COLO668 (cell line): ENCODE results near the gene FGF6.
"Not testable (repeated sequence)": the region's sequence is repeated elsewhere in the genome, so short reads cannot be mapped to it uniquely, and the experiment has no call there.

ENCODE experiments used
- DNase-seq: peaks from one replicate; lab custom pipeline; 2025; ENCODE audit not compliant: unreplicated experiment; lab: John Stamatoyannopoulos, UW

The FGF6 gene

DNA sequence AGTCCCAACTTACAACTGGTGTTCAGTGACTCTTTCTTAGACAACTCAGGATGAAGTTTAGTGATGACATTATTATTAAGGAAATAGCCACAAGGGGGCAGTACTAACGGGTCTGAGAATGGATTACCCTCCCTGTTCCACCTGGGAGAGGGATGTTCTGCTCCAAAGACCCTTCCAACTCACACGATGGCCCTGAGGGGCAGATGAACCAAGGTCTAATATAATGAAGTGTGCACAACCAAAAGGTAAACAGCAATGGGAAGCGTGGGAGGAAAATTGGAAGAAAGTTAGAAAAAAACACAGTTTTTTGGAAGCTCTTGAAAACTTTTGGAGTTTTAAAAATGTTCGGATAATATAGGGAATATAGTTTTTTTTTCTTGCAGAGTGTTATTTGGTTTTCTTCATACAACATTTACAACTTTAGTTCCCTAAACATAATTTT lies 24.0 kb downstream of the FGF6 start:
- no peak for DNase-seq

DNA sequence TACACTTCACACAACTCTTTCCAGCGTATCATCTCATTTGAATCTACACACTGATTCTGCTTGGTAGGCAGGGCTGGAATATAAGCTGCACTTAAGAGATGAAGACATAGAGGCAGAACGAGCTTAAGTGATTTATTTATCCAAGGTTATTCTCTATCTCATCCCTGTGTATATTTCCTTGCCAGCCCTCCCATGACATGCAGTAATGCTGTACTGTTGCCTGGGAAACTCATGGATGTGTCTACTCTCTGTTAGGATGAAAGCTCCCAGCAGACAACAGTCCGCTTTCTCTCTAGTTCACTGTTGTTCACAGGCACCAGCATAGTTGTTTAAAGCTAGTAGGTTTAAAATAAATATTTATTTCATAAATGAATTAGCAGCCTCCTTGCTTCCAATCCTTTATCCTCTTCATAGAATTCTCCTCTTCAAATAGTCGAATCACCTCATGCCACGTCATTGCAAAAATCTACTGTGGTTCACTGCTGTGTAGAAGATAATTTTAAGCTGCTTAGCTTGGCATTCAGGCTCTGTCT lies 25.4 kb downstream of the FGF6 start:
- DNase-seq: no peak

DNA sequence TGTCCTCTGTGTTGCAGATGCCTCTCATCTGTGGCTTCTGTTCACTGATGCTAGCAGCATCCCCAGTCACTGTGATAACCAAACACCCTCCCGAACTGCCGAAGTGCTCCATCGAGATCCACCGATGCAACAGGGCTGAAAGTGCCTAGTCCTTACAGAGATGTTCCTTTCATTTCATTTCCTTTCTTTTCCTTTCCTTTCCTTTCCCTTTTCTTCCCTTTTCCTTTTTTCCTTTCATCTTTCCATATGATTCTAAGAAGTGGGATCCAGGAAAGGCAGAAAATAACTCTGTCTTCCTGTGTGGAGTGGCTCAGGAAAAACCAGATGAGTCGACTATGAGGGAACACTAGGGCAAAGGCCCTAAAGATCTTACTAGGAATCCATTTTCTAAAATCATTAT lies 26.7 kb downstream of the FGF6 start:
- no peak for DNase-seq

DNA sequence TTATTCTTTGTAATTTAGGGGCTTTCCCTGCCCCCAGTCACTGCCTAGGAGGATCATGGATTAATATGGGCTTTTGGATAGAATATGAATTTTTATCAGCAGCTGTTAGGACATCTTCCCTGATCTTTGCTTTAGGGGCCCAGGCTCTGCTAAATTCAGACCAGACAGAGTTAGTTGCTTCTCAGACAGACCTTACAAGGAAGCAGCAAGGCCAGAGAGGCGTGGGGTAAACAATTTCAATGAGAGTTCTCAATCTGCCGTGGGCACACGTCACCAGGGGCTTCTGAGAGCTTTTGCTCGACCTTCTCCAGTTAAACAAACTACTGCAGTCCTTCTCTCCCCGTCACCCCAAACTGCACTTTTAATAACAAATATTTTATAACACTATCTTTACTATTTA lies 27.7 kb downstream of the FGF6 start:
- DNase-seq: no peak

DNA sequence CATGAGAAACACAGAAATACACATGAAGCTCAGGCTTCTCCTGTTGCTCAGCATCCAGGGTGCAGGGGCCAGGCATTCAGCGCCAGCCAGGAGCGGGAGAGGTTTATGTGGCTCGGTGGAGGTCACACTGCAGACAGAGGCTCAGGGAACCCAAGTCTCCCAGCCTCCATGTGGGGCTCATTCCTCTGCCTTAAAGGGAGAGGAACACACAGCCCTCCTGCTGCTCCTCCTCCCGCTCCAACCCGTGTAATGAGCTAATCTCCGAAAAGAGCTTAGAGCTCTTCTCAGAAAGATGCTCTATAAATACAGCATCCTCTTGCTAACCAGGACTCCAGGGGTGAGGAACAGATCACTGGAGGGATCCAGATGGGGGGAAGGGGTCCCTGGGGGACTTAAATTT lies 28.2 kb downstream of the FGF6 start:
- DNase-seq: no peak

DNA sequence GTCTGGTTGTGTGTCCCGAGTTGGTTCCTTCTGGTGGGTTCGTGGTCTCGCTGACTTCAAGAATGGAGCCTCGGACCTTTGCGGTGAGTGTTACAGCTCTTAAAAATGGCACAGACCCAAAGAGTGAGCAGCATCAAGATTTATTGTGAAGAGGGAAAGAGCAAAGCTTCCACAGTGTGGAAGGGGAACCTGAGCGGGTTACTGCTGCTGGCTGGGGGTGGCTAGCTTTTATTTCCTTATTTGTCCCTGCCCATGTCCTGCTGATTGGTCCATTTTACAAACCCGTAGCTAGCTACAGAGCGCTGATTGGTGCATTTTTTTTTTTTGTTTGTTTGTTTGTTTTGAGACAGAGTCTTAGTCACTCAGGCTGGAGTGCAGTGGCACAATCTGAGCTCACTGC lies 29.3 kb downstream of the FGF6 start:
- no peak for DNase-seq

DNA sequence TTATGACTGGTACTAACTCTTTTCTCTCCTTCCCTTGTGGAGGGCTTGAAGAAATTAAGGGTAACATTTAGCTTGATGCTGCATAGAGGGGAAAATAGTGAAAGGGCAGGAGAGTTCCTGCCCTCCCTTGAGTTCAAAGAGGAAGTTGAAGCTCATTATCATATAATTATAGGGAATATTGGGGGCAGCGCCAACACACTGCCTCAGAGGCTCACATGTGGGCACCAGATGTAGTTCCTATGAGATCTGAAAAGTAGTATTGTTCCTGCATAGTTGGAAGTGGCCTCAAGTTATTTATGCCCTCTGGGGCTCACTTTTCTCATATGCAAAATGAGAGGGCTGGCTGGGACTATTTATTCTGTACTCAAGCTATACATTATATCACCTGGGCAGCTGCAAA lies 33.1 kb downstream of the FGF6 start:
- no peak for DNase-seq

DNA sequence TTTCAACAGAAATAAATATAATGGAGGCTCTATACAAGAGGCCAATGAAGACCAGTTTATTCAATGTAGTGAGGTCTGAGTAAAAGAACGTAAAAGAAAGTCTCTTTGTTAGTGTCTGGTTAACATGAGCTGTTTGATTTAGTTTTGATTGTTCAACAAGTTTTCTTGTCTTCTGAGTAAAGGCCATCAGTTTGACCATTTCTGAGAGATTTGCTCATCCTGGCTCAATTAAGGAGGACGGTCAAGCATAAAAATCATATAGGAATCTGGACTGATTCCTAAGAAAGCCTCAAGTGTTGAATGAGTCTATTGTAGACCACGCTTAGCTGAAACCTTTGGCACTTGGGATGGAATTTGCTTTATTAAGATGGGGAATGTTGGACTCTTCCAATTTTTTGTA lies 33.6 kb downstream of the FGF6 start:
- DNase-seq: no peak

DNA sequence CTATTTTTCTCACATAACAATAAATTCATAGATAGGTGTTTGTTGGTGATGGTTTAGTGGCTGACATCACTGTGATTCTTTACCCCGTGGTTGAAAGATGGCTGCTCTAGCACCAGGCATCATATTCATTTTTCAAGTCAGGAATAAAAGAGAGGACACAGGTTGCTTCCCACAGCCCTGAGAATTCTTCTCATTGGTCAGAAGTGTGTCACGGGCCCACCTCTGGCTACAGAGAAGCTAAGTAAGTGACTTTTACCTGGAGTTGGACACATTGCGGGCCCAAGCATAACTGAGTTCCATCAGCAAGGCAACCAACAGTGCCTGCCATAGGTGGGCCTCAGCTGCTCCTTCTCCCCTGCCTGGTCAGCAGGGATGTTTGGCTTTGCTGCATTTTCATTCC lies 38.5 kb downstream of the FGF6 start:
- no peak for DNase-seq

DNA sequence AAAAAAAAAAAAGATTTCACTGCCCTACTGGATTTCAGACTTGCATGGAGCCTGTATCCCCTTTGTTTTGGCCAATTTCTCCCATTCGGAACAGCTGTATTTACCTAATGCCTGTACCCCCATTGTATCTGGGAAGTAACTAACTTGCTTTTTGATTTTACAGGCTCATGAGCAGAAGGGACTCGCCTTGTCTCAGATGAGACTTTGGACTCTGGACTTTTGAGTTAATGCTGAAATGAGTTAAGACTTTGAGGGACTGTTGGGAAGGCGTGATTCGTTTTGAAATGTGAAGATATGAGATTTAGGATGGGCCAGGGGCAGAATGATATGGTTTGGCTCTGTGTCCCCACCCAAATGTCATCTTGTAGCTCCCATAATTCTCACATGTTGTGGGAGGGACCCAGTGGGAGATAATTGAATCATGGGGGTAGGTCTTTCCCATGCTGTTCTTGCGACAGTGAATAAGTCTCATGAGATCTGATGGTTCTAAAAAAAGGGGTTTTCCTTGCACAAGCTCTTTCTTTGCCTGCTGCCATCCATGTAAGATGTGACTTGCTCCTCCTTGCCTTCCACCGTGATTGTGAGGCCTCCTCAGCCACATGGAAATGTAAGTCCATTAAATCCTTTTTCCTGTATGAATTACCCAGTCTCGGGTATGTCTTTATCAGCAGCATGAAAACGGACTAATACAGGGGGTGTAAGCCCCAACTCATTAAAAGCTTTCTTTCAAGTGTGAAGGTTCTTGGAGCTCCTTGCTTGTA lies 40.6 kb downstream of the FGF6 start:
- DNase-seq: not testable (repeated sequence)

DNA sequence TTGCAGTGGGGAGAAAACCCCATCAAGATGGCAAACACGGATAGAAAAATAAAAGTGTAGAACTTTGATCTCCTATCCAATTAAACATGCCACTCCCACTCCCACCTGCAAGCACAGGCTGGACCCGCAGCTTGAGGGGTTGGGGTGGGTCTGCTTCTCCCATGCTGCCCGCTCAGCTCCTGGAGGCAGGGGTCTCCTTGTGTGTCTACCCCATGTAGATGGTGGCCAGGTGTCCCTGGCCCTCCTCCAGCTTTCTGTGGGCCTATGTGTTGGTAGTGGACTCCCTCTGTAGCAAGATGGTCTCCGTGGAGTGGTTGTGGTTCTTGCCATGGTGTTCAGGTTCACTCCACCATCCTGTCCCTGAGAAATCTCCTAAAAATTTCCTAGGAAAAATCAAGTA lies 42.6 kb downstream of the FGF6 start:
- no peak for DNase-seq

DNA sequence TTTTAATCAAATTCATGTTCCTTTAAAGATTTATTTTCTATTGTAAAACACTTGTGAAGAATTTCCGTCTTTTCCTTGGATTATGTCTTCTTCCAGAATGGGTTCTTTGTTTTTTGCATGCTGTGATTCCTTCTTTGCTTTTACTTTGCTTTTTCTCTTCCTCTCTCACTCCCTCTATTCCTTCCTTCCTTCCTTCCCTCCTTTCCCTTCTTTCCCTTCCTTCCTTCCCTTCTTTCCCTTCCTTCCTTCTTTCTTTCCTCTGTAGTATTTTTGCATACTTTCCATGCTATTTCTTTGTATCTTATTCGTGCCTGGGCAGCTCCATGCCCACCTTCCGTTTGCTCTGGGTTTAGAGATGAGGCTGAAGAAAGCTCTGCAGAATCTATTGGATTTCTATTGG lies 44.5 kb downstream of the FGF6 start:
- DNase-seq: no peak

DNA sequence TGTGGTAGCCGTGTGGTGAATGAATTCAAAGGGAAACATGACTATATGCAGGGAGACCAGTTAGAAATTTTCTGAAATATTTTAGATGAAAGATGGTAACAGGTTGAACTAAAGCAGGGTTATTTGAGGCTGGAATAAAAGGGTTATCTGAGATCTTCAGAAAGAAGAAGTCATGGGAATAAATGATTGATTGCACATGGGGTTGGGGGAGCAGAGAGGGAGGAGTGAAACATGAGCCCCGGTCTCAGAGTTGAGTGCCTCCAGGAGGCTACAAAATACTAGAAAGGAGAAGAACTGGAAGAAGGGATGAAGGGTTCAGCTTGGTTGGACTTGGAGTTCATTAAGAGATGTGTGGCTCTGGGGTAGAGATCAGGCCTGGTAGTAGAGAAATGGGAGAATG lies 49.8 kb downstream of the FGF6 start:
- no peak for DNase-seq

DNA sequence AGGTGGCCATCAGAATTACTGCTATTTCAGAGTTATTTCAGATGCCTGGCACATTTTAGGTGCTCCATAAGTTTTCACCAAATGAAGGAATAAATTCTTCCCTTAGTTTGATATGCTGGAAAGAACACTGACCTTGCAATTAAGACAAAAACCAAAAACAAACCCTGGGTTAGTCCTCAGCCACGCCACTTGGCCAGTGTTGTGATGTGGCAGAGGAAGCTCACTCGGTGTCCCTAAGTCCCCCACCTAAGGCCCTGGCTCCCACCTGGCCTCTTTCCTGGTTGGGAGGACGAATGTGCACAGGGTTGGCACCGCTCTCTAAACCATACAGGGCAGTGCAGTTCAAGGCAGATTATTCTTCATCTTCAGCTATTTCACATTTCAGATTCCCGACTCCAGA lies 52.4 kb downstream of the FGF6 start:
- DNase-seq: no peak

DNA sequence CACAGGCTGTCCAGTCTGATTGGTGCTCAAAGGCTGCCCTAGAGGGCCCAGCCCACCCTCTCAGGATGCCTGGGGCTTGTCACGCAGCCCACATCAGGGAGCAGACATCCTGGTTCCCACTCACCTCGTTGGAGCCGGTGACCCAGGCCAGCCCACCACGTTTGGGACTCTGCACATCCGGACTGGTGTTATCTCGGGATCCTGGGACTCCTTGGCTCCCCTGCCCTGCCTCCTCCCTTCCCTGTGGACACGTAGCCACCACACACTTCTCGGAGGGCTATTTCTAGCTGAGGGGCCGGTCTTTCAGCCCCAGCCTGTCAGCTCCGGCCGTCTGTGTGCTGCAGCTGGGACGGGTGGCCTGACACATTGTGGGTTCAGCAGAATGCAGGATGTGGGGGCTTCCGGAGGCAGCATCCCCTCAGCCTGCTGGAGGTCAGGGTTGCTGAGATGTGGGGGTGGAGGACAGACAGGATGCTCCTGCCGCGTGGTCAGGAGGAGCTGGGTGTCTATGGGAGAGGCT lies 53.3 kb downstream of the FGF6 start:
- no peak for DNase-seq

DNA sequence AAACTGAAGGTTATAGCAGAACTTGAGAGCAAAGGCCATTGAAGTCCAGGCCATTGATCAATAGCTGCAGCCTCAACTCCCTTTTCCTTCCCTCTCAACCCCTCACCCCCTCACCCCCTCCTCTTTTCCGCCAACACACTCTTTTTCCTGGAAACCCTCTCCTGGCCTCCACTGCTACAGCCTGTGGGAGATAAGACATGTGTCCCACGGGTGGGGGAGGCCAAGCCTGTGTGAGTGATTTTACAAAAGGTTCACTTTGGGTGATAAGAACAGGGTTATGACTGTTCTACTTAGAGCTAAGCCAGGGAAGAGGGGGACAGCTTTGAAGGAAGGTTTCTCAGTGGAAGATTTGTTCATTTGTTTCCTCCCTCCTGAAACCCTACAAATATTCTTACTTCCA lies 57.0 kb downstream of the FGF6 start:
- no peak for DNase-seq

DNA sequence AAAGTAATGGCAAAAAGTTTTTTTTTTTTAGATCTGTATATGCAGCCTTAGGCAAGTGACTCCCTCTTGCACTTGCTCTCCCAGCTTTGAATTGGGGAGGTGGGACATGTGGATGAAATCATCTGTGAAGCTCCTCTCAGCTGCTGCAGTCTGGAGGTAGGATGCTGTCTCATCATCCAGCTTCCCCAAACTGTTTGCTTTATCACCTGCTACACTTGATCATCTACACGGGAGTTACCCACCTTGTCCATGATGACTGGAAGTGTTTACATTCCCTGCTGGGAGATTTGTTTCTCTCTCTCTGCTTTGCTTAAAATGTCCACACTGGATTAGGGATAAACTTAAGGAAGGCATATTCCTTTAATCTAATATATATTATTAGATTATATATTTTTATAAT lies 57.6 kb downstream of the FGF6 start:
- DNase-seq: no peak

DNA sequence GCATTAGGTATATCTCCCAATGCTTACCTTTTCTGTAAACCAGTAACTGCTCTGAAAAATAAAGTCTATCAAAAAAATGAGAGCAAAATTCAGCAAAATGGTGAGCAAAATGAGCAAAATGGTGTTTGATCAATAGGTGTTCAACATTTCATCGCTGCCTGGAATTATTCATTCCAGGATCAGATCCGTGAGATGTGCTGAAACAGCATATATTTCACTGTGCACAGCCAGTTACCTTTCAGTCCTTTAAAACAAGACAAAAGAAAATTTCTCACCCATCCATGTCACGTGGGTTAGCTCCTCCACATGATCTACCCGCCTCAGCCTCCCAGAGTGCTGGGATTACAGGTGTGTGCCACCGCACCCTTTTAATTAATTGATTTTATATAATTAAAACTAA lies 58.0 kb downstream of the FGF6 start:
- DNase-seq: no peak

DNA sequence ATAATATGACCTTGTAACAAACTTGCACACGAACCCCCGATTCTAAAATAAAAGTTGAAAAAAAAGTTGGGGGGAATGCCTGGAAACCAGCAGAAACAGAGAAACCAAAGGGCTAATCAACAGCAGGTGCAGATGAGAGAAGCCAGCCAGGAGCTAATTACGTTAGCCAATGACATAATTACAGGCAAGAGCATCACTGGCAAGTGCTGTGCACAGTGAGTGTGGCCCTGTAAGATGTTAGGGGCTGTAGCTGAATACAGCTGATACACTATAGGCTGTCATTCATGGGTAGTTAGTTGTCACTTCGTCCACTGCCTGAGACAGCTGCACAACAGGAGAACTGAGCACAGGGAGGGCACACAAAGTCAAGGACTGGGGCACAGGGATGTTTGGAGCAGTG lies 58.8 kb downstream of the FGF6 start:
- no peak for DNase-seq
